IMR-90 (cell line): Measurements from ENCODE around the gene PRRC2A. TPM values are rescaled to one million over a fixed set of nuclear protein-coding genes. Genes with fewer than 3 reads are reported as not detected.

Experiments
- ATAC-seq: fragments of 200-7000 bp; cut with Tn5 transposase; 2 replicates; pipeline ENCODE4 v1.9.1; 2020; ENCODE audit warnings: low read depth, mild to moderate bottlenecking, moderate library complexity
- BruUV-seq: library from RNA; stranded (reverse); fragments of 400-500 nt; replicated peaks from 2 replicates; lab custom pipeline; 2021; lab: Mats Ljungman, UMichigan
- CTCF ChIA-PET: fragments of 300-600 bp; formaldehyde crosslinking; extraction: SDS; loops from one replicate; lab custom pipeline; 2021; ENCODE audit warnings: antibody characterized with exemption; lab: Yijun Ruan, JAX
- POLR2A ChIA-PET: fragments of 300-600 bp; sonication (Branson Sonifier 250); formaldehyde crosslinking; loops from one replicate; lab custom pipeline; 2022; ENCODE audit warnings: antibody characterized with exemption; ENCODE audit not compliant: unreplicated experiment; lab: Charles Lee
- DNase-seq: peaks from one replicate; pipeline ENCODE4 v3.0.0; 2013
- H2AFZ ChIP-seq: replicated peaks from 2 replicates; pipeline ENCODE3; 2013; ENCODE audit warnings: low read length, mild to moderate bottlenecking; ENCODE audit not compliant: poor library complexity
- H2AK5ac ChIP-seq: 2 replicates; pipeline ENCODE4 v1.6.1; 2013; ENCODE audit warnings: low read depth, low read length, inconsistent platforms
- H2AK9ac ChIP-seq: replicated peaks from 2 replicates; pipeline ENCODE3; 2013; ENCODE audit warnings: mild to moderate bottlenecking, low read depth, low read length, moderate library complexity; ENCODE audit not compliant: poor library complexity
- H2BK120ac ChIP-seq: 2 replicates; pipeline ENCODE4 v1.6.1; 2013; ENCODE audit warnings: low read depth, low read length, inconsistent platforms
- H2BK15ac ChIP-seq: 3 replicates; pipeline ENCODE4 v1.6.1; 2013; ENCODE audit warnings: low read depth, low read length, inconsistent platforms
- H2BK20ac ChIP-seq: 2 replicates; pipeline ENCODE4 v1.6.1; 2013; ENCODE audit warnings: low read depth, mild to moderate bottlenecking, inconsistent platforms, low read length, moderate library complexity
- H2BK5ac ChIP-seq: 2 replicates; pipeline ENCODE4 v1.6.1; 2013; ENCODE audit warnings: mild to moderate bottlenecking, low read depth, low read length, inconsistent platforms; ENCODE audit not compliant: poor library complexity, severe bottlenecking
- H3K14ac ChIP-seq: replicated peaks from 2 replicates; pipeline ENCODE4 v1.6.1; 2013; ENCODE audit warnings: low read depth, low read length, inconsistent platforms
- H3K18ac ChIP-seq: 2 replicates; pipeline ENCODE4 v1.6.1; 2013; ENCODE audit warnings: low read depth, low read length, control low read depth
- H3K23ac ChIP-seq: 2 replicates; pipeline ENCODE4 v1.6.1; 2013; ENCODE audit warnings: low read depth, low read length, inconsistent platforms
- H3K27ac ChIP-seq: 2 replicates; pipeline ENCODE4 v1.5.1; 2013; ENCODE audit warnings: mild to moderate bottlenecking, control low read depth, low read length; ENCODE audit not compliant: insufficient read depth
- H3K27me3 ChIP-seq: 2 replicates; pipeline ENCODE4 v1.6.1; 2013; ENCODE audit warnings: low read length; ENCODE audit not compliant: control insufficient read depth, insufficient read depth
- H3K36me3 ChIP-seq: 2 replicates; pipeline ENCODE4 v1.6.1; 2013; ENCODE audit warnings: low read length, mixed read lengths; ENCODE audit not compliant: control insufficient read depth, insufficient read depth
- H3K4ac ChIP-seq: 2 replicates; pipeline ENCODE4 v1.6.1; 2013; ENCODE audit warnings: low read depth, low read length, inconsistent platforms
- H3K4me1 ChIP-seq: 2 replicates; pipeline ENCODE4 v1.6.1; 2013; ENCODE audit warnings: low read length, mixed read lengths; ENCODE audit not compliant: control insufficient read depth, insufficient read depth
- H3K4me2 ChIP-seq: 2 replicates; pipeline ENCODE4 v1.6.1; 2013; ENCODE audit warnings: low read depth, mild to moderate bottlenecking, control low read depth, low read length, moderate library complexity
- H3K4me3 ChIP-seq: 2 replicates; pipeline ENCODE4 v1.5.1; 2013; ENCODE audit warnings: low read depth, mild to moderate bottlenecking, control low read depth, low read length, moderate library complexity; ENCODE audit not compliant: insufficient read depth
- H3K56ac ChIP-seq: 2 replicates; pipeline ENCODE4 v1.6.1; 2013; ENCODE audit warnings: low read length, inconsistent platforms; ENCODE audit not compliant: insufficient read depth; ENCODE audit errors: extremely low read depth
- H3K79me1 ChIP-seq, 2 experiments: 2 replicates each; pipeline ENCODE4 v1.6.1; 2013; ENCODE audit warnings: low read length in 2 of 2, inconsistent platforms in 1 of 2, low read depth in 1 of 2
- H3K9ac ChIP-seq: 2 replicates; pipeline ENCODE4 v1.6.1; 2013; ENCODE audit warnings: low read depth, low read length, control low read depth
- H3K9me1 ChIP-seq: 2 replicates; pipeline ENCODE4 v1.6.1; 2013; ENCODE audit warnings: low read length, inconsistent platforms; ENCODE audit not compliant: insufficient read depth
- H3K9me3 ChIP-seq: 2 replicates; pipeline ENCODE4 v1.6.1; 2013; ENCODE audit warnings: low read length; ENCODE audit not compliant: control insufficient read depth, insufficient read depth
- H4K20me1 ChIP-seq: 2 replicates; pipeline ENCODE4 v1.6.1; 2013; ENCODE audit warnings: low read length, inconsistent platforms; ENCODE audit not compliant: insufficient read depth
- H4K5ac ChIP-seq: 2 replicates; pipeline ENCODE4 v1.6.1; 2013; ENCODE audit warnings: mild to moderate bottlenecking, low read depth, low read length, control low read depth
- H4K8ac ChIP-seq, 2 experiments: 2 replicates each; pipeline ENCODE4 v1.6.1; 2013; ENCODE audit warnings: low read depth in 2 of 2, low read length in 2 of 2, control low read depth in 1 of 2, inconsistent platforms in 1 of 2
- H4K91ac ChIP-seq: 2 replicates; pipeline ENCODE4 v1.6.1; 2013; ENCODE audit warnings: low read depth, low read length, inconsistent platforms; ENCODE audit not compliant: insufficient read depth
- CEBPB ChIP-seq: IDR thresholded peaks from 2 replicates; pipeline ENCODE4 v1.6.1; 2012; ENCODE audit warnings: low read depth, low read length, improper control_type of control experiment
- CTCF ChIP-seq: conservative IDR thresholded peaks from 2 replicates; pipeline ENCODE4 v1.5.1; 2012; ENCODE audit warnings: mild to moderate bottlenecking, low read depth, low read length, improper control_type of control experiment
- MAFK ChIP-seq: IDR thresholded peaks from 2 replicates; pipeline ENCODE4 v1.6.1; 2012; ENCODE audit warnings: low read depth, low read length, improper control_type of control experiment
- MXI1 ChIP-seq: IDR thresholded peaks from 2 replicates; pipeline ENCODE4 v1.6.1; 2012; ENCODE audit warnings: low read depth, mild to moderate bottlenecking, low read length, moderate library complexity, borderline replicate concordance
- NFE2L2 ChIP-seq: fragments of 150-350 bp; IDR thresholded peaks from 2 replicates; pipeline ENCODE4 v1.6.1; 2016; ENCODE audit warnings: low read depth, mild to moderate bottlenecking, low read length
- WGBS, 2 experiments: methylation state at CpG; one replicate each; pipeline versions ENCODE4 v1.1.5 to v1.1.7; 2013; ENCODE audit warnings: missing lambda C conversion rate in 2 of 2; ENCODE audit not compliant: insufficient read length in 1 of 2; ENCODE audit errors: extremely low coverage in 2 of 2; 5-methylcytosine and 5-hydroxymethylcytosine counted together
- dilution Hi-C: fragments of 300-500 bp; cut with HindIII; formaldehyde crosslinking; loops from one replicate; pipeline ENCODE4 v1.14.3; 2018; ENCODE audit warnings: low sequenced_read_pairs; ENCODE audit not compliant: unreplicated experiment
- in situ Hi-C: fragments of 300-500 bp; cut with MboI; formaldehyde crosslinking; loops from 3 replicates; pipeline ENCODE4 v1.14.3; 2019; ENCODE audit warnings: low sequenced_read_pairs, inconsistent platforms, mixed read lengths
- intact Hi-C: fragments of 100-400 bp; cut with micrococcal nuclease; formaldehyde crosslinking; loops from 2 replicates; pipeline ENCODE4 v1.10.0; 2022
- polyA plus RNA-seq, 3 experiments: library from polyadenylated mRNA; depleted of rRNA; stranded (reverse); fragments of >200 nt; gene quantifications; 2 replicates each; pipeline ENCODE4 v1.2.3, GENCODE V29; 2012; ENCODE audit warnings: low replicate concordance in 1 of 3
- total RNA-seq: library from RNA; depleted of rRNA; stranded (reverse); fragments of >200 nt; gene quantifications from 2 replicates; pipeline ENCODE4 v1.2.3, GENCODE V29; 2012

Gene PRRC2A
- total and polyA plus RNA-seq, 2 of the 4 experiments (the other 2 are of a cell fraction), result 7.7 to 88.6 TPM

GRCh38 chr6:31634969-31635575 lies 14.6 kb downstream of the PRRC2A start:
- Histone ChIP-seq H2AFZ (no peak overlapping the region), H3K56ac (no peak overlapping the region), H2BK5ac (no peak overlapping the region), H3K9me3 (no peaks in the 10 kb centered on the region), H2AK9ac (peak overlapping the region; percentile 3), H3K4me2 (no peak overlapping the region), H2AK5ac (no peak overlapping the region), H3K9me1 (no peaks in the 10 kb centered on the region), H3K79me1 (peaks cover 29 to 39% of the 10 kb centered on the region in 2 experiments), H3K4ac (no peak overlapping the region), H3K4me1 (no peaks in the 10 kb centered on the region; the same call in 1 of the 2 replicates), H3K23ac (no peak overlapping the region), H3K27ac (no peak overlapping the region), H3K36me3 (peaks cover 85% of the 10 kb centered on the region), H3K4me3 (no peak overlapping the region), H4K8ac (no peak overlapping the region), H4K91ac (no peak overlapping the region), H4K20me1 (peaks cover 28% of the 10 kb centered on the region), H3K9ac (no peak overlapping the region), H3K18ac (no peak overlapping the region), H3K27me3 (no peaks in the 10 kb centered on the region), H3K14ac (no peak overlapping the region), H2BK120ac (no peak overlapping the region), H4K5ac (no peak overlapping the region), H2BK20ac (no peak overlapping the region), H2BK15ac (no peak overlapping the region)
- in situ Hi-C loops (no loop called here), intact Hi-C loops (no loop called here), dilution Hi-C loops (no loop called here)
- POLR2A ChIA-PET, result no interaction called here
- BruUV-seq, result no TSS peak
- ATAC-seq (no peak), DNase-seq (no peak)
- TF ChIP-seq CEBPB (no peak), MAFK (no peak), MXI1 (no peak), CTCF (no peak), NFE2L2 (no peak)
- CTCF ChIA-PET, result no interaction called here
- 83% methylated on average over 7 of the region's 11 CpGs; no CpG with 5 or more reads in 1 of the 2 experiments for WGBS, 2 experiments
